CD14-positive monocyte (primary cell): ENCODE data around the gene MAMLD1. TPM values are rescaled to one million over a fixed set of nuclear protein-coding genes. Genes with fewer than 3 reads are reported as not detected.
A peak's percentile ranks its signal among the peaks of the same experiment; 100 is the strongest.

ENCODE experiments used
- DNase-seq, 3 donors: peaks; one replicate each; pipeline ENCODE4 v3.0.0-alpha.2; 2011 to 2022
- H2AFZ ChIP-seq: 2 replicates; pipeline ENCODE4 v1.6.0; 2012; ENCODE audit warnings: mild to moderate bottlenecking, low read depth, low read length, inconsistent platforms; ENCODE audit not compliant: insufficient read depth, poor library complexity, severe bottlenecking
- H3K27ac ChIP-seq, 2 donors: 1 replicate in 1 of 2; 2 replicates in 1 of 2; pipeline ENCODE4 v1.5.1; 2012 to 2013; ENCODE audit warnings: low read length in 2 of 2, control low read depth in 1 of 2, inconsistent platforms in 1 of 2, low read depth in 1 of 2, mild to moderate bottlenecking in 1 of 2
- H3K27me3 ChIP-seq, 2 donors: one replicate each; pipeline versions ENCODE4 v1.6.0 to v1.6.1; 2011 to 2013; ENCODE audit warnings: low read length in 2 of 2; ENCODE audit not compliant: control insufficient read depth in 2 of 2, insufficient read depth in 2 of 2
- H3K36me3 ChIP-seq, 2 donors: replicated peaks in 1 of 2; 1 replicate in 1 of 2; 2 replicates in 1 of 2; pipeline versions ENCODE4 v1.5.1 to v1.6.1; 2012 to 2013; ENCODE audit warnings: low read length in 2 of 2, control low read depth in 1 of 2, inconsistent platforms in 1 of 2, mild to moderate bottlenecking in 1 of 2; ENCODE audit not compliant: insufficient read depth in 2 of 2, control insufficient read depth in 1 of 2
- H3K4me1 ChIP-seq, 2 donors: 1 replicate in 1 of 2; 2 replicates in 1 of 2; pipeline versions ENCODE4 v1.5.1 to v1.6.1; 2012 to 2013; ENCODE audit warnings: low read length in 2 of 2, control low read depth in 1 of 2, inconsistent platforms in 1 of 2, mild to moderate bottlenecking in 1 of 2, moderate library complexity in 1 of 2; ENCODE audit not compliant: insufficient read depth in 2 of 2, control insufficient read depth in 1 of 2
- H3K4me2 ChIP-seq: replicated peaks from 2 replicates; pipeline ENCODE3; 2012; ENCODE audit warnings: low read length, moderate library complexity, mild to moderate bottlenecking; ENCODE audit not compliant: poor library complexity, severe bottlenecking; ENCODE audit errors: extremely low read depth
- H3K4me3 ChIP-seq, 3 experiments: fragments of 200-600 bp in 1 of 3; sonication (generic) in 1 of 3; replicated peaks in 1 of 3; 1 replicate in 2 of 3; 2 replicates in 1 of 3; pipeline ENCODE4 v1.5.1; 2011 to 2013; ENCODE audit warnings: low read length in 3 of 3, mild to moderate bottlenecking in 3 of 3, control low read depth in 2 of 3, low read depth in 2 of 3, inconsistent platforms in 1 of 3, moderate library complexity in 1 of 3
- H3K79me2 ChIP-seq: 2 replicates; pipeline ENCODE4 v1.6.0; 2012; ENCODE audit warnings: mild to moderate bottlenecking, control low read depth, inconsistent platforms, low read length, moderate library complexity; ENCODE audit not compliant: insufficient read depth
- H3K9ac ChIP-seq: 2 replicates; pipeline ENCODE4 v1.6.0; 2017; ENCODE audit warnings: low read length, mild to moderate bottlenecking; ENCODE audit not compliant: insufficient read depth, poor library complexity, severe bottlenecking
- H3K9me3 ChIP-seq, 2 donors: replicated peaks in 1 of 2; 1 replicate in 1 of 2; 2 replicates in 1 of 2; pipeline versions ENCODE4 v1.5.1 to v1.6.1; 2012 to 2013; ENCODE audit warnings: low read length in 2 of 2, control low read depth in 1 of 2; ENCODE audit not compliant: control insufficient read depth in 1 of 2, insufficient read depth in 1 of 2
- H4K20me1 ChIP-seq: 2 replicates; pipeline ENCODE4 v1.6.0; 2012; ENCODE audit warnings: mild to moderate bottlenecking, low read length, control low read depth, moderate library complexity; ENCODE audit not compliant: insufficient read depth
- H3K27ac Mint-ChIP-seq, 7 donors: one replicate each; pipeline ENCODE4 v1.8.0; 2020; ENCODE audit warnings: mild to moderate bottlenecking in 7 of 7, mixed read lengths in 7 of 7, moderate library complexity in 6 of 7, inconsistent platforms in 2 of 7
- H3K27me3 Mint-ChIP-seq, 3 donors: one replicate each; pipeline ENCODE4 v1.8.0; 2021 to 2022; ENCODE audit warnings: low read depth in 3 of 3, mild to moderate bottlenecking in 3 of 3, mixed read lengths in 3 of 3, moderate library complexity in 3 of 3, inconsistent platforms in 1 of 3
- H3K36me3 Mint-ChIP-seq, 2 donors: one replicate each; pipeline ENCODE4 v1.8.0; 2020; ENCODE audit warnings: mixed read lengths in 2 of 2, inconsistent platforms in 1 of 2, mild to moderate bottlenecking in 1 of 2
- H3K4me1 Mint-ChIP-seq: one replicate; pipeline ENCODE4 v1.8.0; 2020; ENCODE audit warnings: mild to moderate bottlenecking, mixed read lengths
- H3K4me3 Mint-ChIP-seq, 2 donors: one replicate each; pipeline ENCODE4 v1.8.0; 2020; ENCODE audit warnings: mild to moderate bottlenecking in 2 of 2, mixed read lengths in 2 of 2, moderate library complexity in 1 of 2
- H3K9me3 Mint-ChIP-seq, 7 donors: one replicate each; pipeline ENCODE4 v1.8.0; 2020 to 2022; ENCODE audit warnings: mixed read lengths in 7 of 7, mild to moderate bottlenecking in 6 of 7, moderate library complexity in 6 of 7, inconsistent platforms in 2 of 7
- CTCF ChIP-seq: fragments of 200-600 bp; IDR thresholded peaks from one replicate; pipeline ENCODE4 v1.8.0; 2022; ENCODE audit warnings: antibody characterized with exemption, mild to moderate bottlenecking
- WGBS: methylation state at CpG from one replicate; pipeline ENCODE4 v1.1.5; 2013; ENCODE audit warnings: missing lambda C conversion rate; ENCODE audit not compliant: insufficient coverage; 5-methylcytosine and 5-hydroxymethylcytosine counted together
- intact Hi-C, 2 donors: fragments of 100-400 bp; cut with micrococcal nuclease; formaldehyde crosslinking; loops; one replicate each; pipeline versions ENCODE4 v1.15.0 to v1.15.1; 2023
- polyA plus RNA-seq, 3 donors: library from polyadenylated mRNA; depleted of rRNA in 1 of 3; unstranded in 2 of 3; stranded (reverse) in 1 of 3; fragments of 300-500 nt in 2 of 3; fragments of >200 nt in 1 of 3; fragmentation: Illumina TruSeq in 2 of 3; gene quantifications; 1 replicate in 2 of 3; 2 replicates in 1 of 3; pipeline ENCODE4 v1.2.3, GENCODE V29; 2012 to 2021

The MAMLD1 gene
- polyA plus RNA-seq, 3 donors = not detected

GRCh38 chrX:150548251-150548650 lies 185.1 kb downstream of the MAMLD1 start:
- peaks cover 32 to 37% of the 10 kb centered on the region in 2 donors for H3K4me1 ChIP-seq
- WGBS = 76% methylated on average over 3 of the region's 4 CpGs
- no peaks in the 10 kb centered on the region for H3K9me3 ChIP-seq
- intact Hi-C loops = no loop called here
- H3K4me2 ChIP-seq = peak overlapping the region; percentile 63
- Mint-ChIP-seq H3K36me3 (no peaks in the 10 kb centered on the region), H3K9me3 (peaks cover 0 to 2% (median 0%) of the 10 kb centered on the region in 7 donors), H3K4me3 (peak overlapping the region in 1 of 2 donors; percentile 81), H3K27me3 (no peaks in the 10 kb centered on the region), H3K27ac (peak overlapping the region in 4 of 7 donors; percentile 40 to 88 (median 72)), H3K4me1 (peaks cover 30% of the 10 kb centered on the region)
- no peaks in the 10 kb centered on the region for H3K79me2 ChIP-seq
- peak overlapping the region in 1 of 3 experiments; percentile 63 for H3K4me3 ChIP-seq
- no peak for TF ChIP-seq CTCF
- H2AFZ ChIP-seq = peak overlapping the region; percentile 91
- no peaks in the 10 kb centered on the region for H3K27me3 ChIP-seq
- no peak overlapping the region for H3K27ac ChIP-seq
- no peak for DNase-seq
- H3K36me3 ChIP-seq = no peaks in the 10 kb centered on the region
- no peak overlapping the region for H3K9ac ChIP-seq
- H4K20me1 ChIP-seq = no peaks in the 10 kb centered on the region

GRCh38 chrX:150548684-150549083 lies 185.6 kb downstream of the MAMLD1 start:
- intact Hi-C loops = no loop called here
- Histone ChIP-seq H4K20me1 (no peaks in the 10 kb centered on the region), H2AFZ (no peak overlapping the region), H3K27me3 (no peaks in the 10 kb centered on the region), H3K36me3 (no peaks in the 10 kb centered on the region), H3K27ac (no peak overlapping the region), H3K4me3 (no peak overlapping the region), H3K79me2 (no peaks in the 10 kb centered on the region), H3K4me2 (no peak overlapping the region), H3K9ac (no peak overlapping the region), H3K4me1 (peaks cover 32 to 37% of the 10 kb centered on the region in 2 donors), H3K9me3 (no peaks in the 10 kb centered on the region)
- Mint-ChIP-seq H3K9me3 (peaks cover 0 to 2% (median 0%) of the 10 kb centered on the region in 7 donors), H3K27ac (no peak overlapping the region), H3K4me1 (peaks cover 30% of the 10 kb centered on the region), H3K4me3 (no peak overlapping the region), H3K36me3 (no peaks in the 10 kb centered on the region), H3K27me3 (no peaks in the 10 kb centered on the region)
- peak in 1 of 3 donors; percentile 13 for DNase-seq
- no peak for TF ChIP-seq CTCF
- no CpG with 5 or more reads among the region's 2 CpGs for WGBS
